Sigmoid colon (tissue), 7 donors: Measurements from ENCODE around the gene APLNR. TPM values are rescaled to one million over a fixed set of nuclear protein-coding genes. Genes with fewer than 3 reads are reported as not detected.

Experiments used
- DNase-seq: peaks from one replicate; pipeline ENCODE4 v3.0.0-alpha.2; 2019
- H3K27ac ChIP-seq, 4 donors: fragments of 200-600 bp; sonication (generic); one replicate each; pipeline ENCODE4 v1.5.1; 2016 to 2019; ENCODE audit warnings: mild to moderate bottlenecking in 1 of 4
- H3K27me3 ChIP-seq, 3 donors: fragments of 200-600 bp; sonication (generic); one replicate each; pipeline ENCODE4 v1.5.1; 2019; ENCODE audit warnings: mild to moderate bottlenecking in 1 of 3
- H3K36me3 ChIP-seq, 4 donors: fragments of 200-600 bp; sonication (generic); one replicate each; pipeline ENCODE4 v1.5.1; 2016 to 2019
- H3K4me1 ChIP-seq, 4 donors: fragments of 200-600 bp; sonication (generic); one replicate each; pipeline ENCODE4 v1.5.1; 2017 to 2019
- H3K4me3 ChIP-seq, 4 donors: fragments of 200-600 bp; sonication (generic); one replicate each; pipeline ENCODE4 v1.5.1; 2017 to 2019; ENCODE audit warnings: mild to moderate bottlenecking in 2 of 4, moderate library complexity in 1 of 4
- H3K9me3 ChIP-seq, 4 donors: fragments of 200-600 bp in 3 of 4; sonication (generic) in 3 of 4; one replicate each; pipeline versions ENCODE4 v1.5.1 to v1.6.1; 2013 to 2019
- EP300 ChIP-seq, 4 donors: sonication (generic); formaldehyde crosslinking; IDR thresholded peaks; one replicate each; pipeline ENCODE4 v1.6.1; 2017; ENCODE audit warnings: antibody characterized with exemption in 4 of 4
- POLR2A ChIP-seq, 2 donors: fragments of 450-650 bp; IDR thresholded peaks; one replicate each; pipeline ENCODE4 v1.6.1; 2016; ENCODE audit warnings: antibody characterized with exemption in 2 of 2, mild to moderate bottlenecking in 2 of 2, moderate library complexity in 2 of 2
- POLR2AphosphoS5 ChIP-seq, 4 donors: sonication (generic); formaldehyde crosslinking; IDR thresholded peaks; one replicate each; pipeline ENCODE4 v1.6.1; 2017; ENCODE audit warnings: antibody characterized with exemption in 4 of 4
- WGBS, 2 donors: extraction: QIAGEN DNeasy Blood & Tissue Kit; methylation state at CpG; one replicate each; pipeline ENCODE4 v1.1.7; 2013; 5-methylcytosine and 5-hydroxymethylcytosine counted together
- intact Hi-C: fragments of 100-400 bp; cut with DNase I; formaldehyde crosslinking; loops from one replicate; pipeline ENCODE4 v1.15.1; 2023
- polyA plus RNA-seq, 3 donors: library from polyadenylated mRNA; stranded (reverse); fragments of 200-250 nt; gene quantifications; one replicate each; pipeline ENCODE4 v1.2.3, GENCODE V29; 2013
- total RNA-seq, 4 donors: library from RNA; depleted of rRNA; stranded (reverse); fragments of >200 nt; gene quantifications; one replicate each; pipeline ENCODE4 v1.1.0, GENCODE V29; 2016
- TF ChIP-seq, protein P1 (sequence below), 4 experiments: fragments of 450-650 bp in 3 of 4; fragments of 200-600 bp in 1 of 4; IDR thresholded peaks; one replicate each; pipeline ENCODE4 v1.5.1; 2016 to 2019; ENCODE audit warnings: antibody characterized with exemption in 4 of 4, mild to moderate bottlenecking in 3 of 4, moderate library complexity in 2 of 4
- donor health status: healthy with polysubstance abuse.
- donor health status: Bipolar disorder and iron deficiency.
- donor health status: healthy.

APLNR gene
- total and polyA plus RNA-seq, 7 donors: under 0.01 to 2.6 (median 0.71) TPM

DNA sequence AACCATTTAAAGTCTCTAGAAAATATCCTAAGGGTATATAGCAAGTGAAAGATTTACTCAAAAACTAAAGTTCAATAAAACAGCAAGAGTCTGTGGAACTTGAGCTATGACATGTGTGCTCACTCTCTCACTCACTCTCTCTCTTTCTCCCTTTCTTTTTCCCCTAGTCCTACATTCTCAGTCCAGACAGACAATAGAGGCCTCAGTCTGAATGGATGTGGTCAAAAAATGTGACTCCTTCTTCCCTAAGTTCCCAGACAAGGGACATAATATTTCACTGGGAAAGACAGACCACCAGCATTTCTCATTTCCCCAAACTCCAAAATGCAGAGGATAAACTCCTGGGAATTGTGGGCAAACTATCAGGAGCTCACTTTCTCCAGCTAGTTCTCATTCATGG, 17.6 kb upstream of the APLNR start:
- intact Hi-C loops: no loop called here
- H3K27me3 ChIP-seq: no peaks in the 10 kb centered on the region
- no peaks in the 10 kb centered on the region for H3K36me3 ChIP-seq
- TF ChIP-seq EP300 (IDR thresholded peaks at IDR 0.05): no peak
- TF ChIP-seq POLR2A (IDR thresholded peaks at IDR 0.05): no peak
- TF ChIP-seq POLR2AphosphoS5 (IDR thresholded peaks at IDR 0.05): no peak
- TF ChIP-seq, protein P1, sequence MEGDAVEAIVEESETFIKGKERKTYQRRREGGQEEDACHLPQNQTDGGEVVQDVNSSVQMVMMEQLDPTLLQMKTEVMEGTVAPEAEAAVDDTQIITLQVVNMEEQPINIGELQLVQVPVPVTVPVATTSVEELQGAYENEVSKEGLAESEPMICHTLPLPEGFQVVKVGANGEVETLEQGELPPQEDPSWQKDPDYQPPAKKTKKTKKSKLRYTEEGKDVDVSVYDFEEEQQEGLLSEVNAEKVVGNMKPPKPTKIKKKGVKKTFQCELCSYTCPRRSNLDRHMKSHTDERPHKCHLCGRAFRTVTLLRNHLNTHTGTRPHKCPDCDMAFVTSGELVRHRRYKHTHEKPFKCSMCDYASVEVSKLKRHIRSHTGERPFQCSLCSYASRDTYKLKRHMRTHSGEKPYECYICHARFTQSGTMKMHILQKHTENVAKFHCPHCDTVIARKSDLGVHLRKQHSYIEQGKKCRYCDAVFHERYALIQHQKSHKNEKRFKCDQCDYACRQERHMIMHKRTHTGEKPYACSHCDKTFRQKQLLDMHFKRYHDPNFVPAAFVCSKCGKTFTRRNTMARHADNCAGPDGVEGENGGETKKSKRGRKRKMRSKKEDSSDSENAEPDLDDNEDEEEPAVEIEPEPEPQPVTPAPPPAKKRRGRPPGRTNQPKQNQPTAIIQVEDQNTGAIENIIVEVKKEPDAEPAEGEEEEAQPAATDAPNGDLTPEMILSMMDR (IDR thresholded peaks at IDR 0.05): no peak
- H3K27ac ChIP-seq: no peak overlapping the region
- no peaks in the 10 kb centered on the region for H3K9me3 ChIP-seq
- DNase-seq: no peak
- H3K4me1 ChIP-seq: no peaks in the 10 kb centered on the region
- H3K4me3 ChIP-seq: no peak overlapping the region

GRCh38 chr11:57251491-57252104, 14.5 kb upstream of the APLNR start:
- Histone ChIP-seq H3K27me3 (no peaks in the 10 kb centered on the region), H3K4me1 (peaks cover 0 to 8% (median 4%) of the 10 kb centered on the region in 4 donors), H3K36me3 (no peaks in the 10 kb centered on the region), H3K4me3 (no peak overlapping the region), H3K27ac (no peak overlapping the region), H3K9me3 (no peaks in the 10 kb centered on the region)
- WGBS, 2 donors: 61 to 66% methylated on average over 5 of the region's 5 CpGs
- intact Hi-C loops: loop anchor here (2.0 kb wide), 1 partner anchor 411 kb away; no protein-coding TSS in a partner anchor
- TF ChIP-seq, protein P1 (IDR thresholded peaks at IDR 0.05): no peak
- TF ChIP-seq POLR2A (IDR thresholded peaks at IDR 0.05) (no peak), EP300 (IDR thresholded peaks at IDR 0.05) (no peak), POLR2AphosphoS5 (IDR thresholded peaks at IDR 0.05) (no peak)
- no peak for DNase-seq

GRCh38 chr11:57251037-57251436, 14.0 kb upstream of the APLNR start:
- WGBS, 2 donors: 92 to 95% methylated on average over 2 of the region's 2 CpGs
- intact Hi-C loops: loop anchor here (2.0 kb wide), 1 partner anchor 410 kb away; no protein-coding TSS in a partner anchor
- peaks cover 0 to 8% (median 4%) of the 10 kb centered on the region in 4 donors for H3K4me1 ChIP-seq
- H3K36me3 ChIP-seq: no peaks in the 10 kb centered on the region
- H3K27ac ChIP-seq: no peak overlapping the region
- DNase-seq: no peak
- no peak overlapping the region for H3K4me3 ChIP-seq
- H3K9me3 ChIP-seq: no peaks in the 10 kb centered on the region
- no peaks in the 10 kb centered on the region for H3K27me3 ChIP-seq
- TF ChIP-seq EP300 (IDR thresholded peaks at IDR 0.05): no peak
- TF ChIP-seq, protein P1 (IDR thresholded peaks at IDR 0.05): no peak
- no peak for TF ChIP-seq POLR2A (IDR thresholded peaks at IDR 0.05)
- no peak for TF ChIP-seq POLR2AphosphoS5 (IDR thresholded peaks at IDR 0.05)

- H3K27ac ChIP-seq: peak overlapping the region in 2 of 4 donors; percentile 12 to 35
Observed at GRCh38 chr11:57249384-57250319, 12.6 kb upstream of the APLNR start.

More at GRCh38 chr11:57249384-57250319, 12.6 kb upstream of the APLNR start:
- Histone ChIP-seq H3K9me3 (no peaks in the 10 kb centered on the region), H3K4me1 (peaks cover 0 to 8% (median 4%) of the 10 kb centered on the region in 4 donors), H3K36me3 (no peaks in the 10 kb centered on the region), H3K4me3 (no peak overlapping the region), H3K27me3 (no peaks in the 10 kb centered on the region)
- 20 to 36% methylated on average over 10 of the region's 10 CpGs for WGBS, 2 donors
- no peak for TF ChIP-seq EP300 (IDR thresholded peaks at IDR 0.05)
- peak in 1 of 4 donors; percentile 32 for TF ChIP-seq POLR2AphosphoS5 (IDR thresholded peaks at IDR 0.05)
- TF ChIP-seq, protein P1 (IDR thresholded peaks at IDR 0.05): peak; percentile 47 to 79 (median 74)
- intact Hi-C loops: loop anchor here (2.0 kb wide), 3 partner anchors 119 to 409 kb away; no protein-coding TSS in a partner anchor
- DNase-seq: peak; percentile 72
